Measurements from ENCODE around the gene RAPGEF3.

Gene RAPGEF3, protein sequence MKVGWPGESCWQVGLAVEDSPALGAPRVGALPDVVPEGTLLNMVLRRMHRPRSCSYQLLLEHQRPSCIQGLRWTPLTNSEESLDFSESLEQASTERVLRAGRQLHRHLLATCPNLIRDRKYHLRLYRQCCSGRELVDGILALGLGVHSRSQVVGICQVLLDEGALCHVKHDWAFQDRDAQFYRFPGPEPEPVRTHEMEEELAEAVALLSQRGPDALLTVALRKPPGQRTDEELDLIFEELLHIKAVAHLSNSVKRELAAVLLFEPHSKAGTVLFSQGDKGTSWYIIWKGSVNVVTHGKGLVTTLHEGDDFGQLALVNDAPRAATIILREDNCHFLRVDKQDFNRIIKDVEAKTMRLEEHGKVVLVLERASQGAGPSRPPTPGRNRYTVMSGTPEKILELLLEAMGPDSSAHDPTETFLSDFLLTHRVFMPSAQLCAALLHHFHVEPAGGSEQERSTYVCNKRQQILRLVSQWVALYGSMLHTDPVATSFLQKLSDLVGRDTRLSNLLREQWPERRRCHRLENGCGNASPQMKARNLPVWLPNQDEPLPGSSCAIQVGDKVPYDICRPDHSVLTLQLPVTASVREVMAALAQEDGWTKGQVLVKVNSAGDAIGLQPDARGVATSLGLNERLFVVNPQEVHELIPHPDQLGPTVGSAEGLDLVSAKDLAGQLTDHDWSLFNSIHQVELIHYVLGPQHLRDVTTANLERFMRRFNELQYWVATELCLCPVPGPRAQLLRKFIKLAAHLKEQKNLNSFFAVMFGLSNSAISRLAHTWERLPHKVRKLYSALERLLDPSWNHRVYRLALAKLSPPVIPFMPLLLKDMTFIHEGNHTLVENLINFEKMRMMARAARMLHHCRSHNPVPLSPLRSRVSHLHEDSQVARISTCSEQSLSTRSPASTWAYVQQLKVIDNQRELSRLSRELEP

DNA sequence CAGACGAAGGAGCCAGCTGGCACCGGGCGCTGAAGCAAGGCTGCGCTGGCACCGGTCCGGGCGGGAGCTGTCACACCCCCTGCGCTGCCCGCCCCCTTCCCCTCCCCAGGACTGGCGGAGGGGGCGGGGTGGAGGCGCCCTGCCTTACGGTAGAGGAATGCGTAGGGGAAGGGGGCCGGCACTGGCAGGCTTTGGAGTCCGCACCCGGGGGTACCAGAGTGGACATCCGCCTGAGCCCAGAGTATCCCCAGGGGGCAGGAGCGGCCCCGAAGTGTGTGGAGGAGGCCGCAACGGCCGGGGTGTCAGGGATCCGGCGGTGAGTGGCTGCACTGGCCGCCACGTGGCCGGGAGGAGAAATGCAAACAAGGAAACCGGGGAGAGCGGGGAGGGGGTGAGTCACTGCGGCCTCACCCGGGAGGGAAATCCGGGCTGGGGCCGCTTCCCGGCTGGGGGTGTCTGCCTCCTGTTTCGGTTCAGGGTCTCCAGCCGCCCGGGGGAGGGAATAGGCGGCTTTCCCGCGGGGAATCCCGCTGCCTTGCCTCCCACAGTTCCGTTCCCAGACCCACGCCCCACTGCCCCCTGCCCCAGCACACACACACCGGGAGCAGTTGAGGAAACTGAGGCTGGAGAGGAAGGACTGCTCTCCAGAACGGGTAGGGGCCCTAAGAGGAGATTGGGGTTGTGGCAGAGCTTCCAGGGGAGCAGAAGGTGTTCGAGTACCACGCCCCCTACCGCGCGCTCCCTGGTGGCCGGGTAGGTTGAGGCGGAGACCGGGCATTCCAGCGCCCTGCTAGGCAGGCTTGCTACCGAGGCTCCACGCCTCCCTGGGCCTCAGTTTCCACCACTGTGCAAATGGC is at the start of gene RAPGEF3:
RAPGEF3 (minus strand) TSS at position 47 of the 857 bp plus-strand sequence. CDS start 324 bp downstream, outside the sequence.
- peak; percentile 95 for DNase-seq (ENCODE audit: low spot score)

DNA sequence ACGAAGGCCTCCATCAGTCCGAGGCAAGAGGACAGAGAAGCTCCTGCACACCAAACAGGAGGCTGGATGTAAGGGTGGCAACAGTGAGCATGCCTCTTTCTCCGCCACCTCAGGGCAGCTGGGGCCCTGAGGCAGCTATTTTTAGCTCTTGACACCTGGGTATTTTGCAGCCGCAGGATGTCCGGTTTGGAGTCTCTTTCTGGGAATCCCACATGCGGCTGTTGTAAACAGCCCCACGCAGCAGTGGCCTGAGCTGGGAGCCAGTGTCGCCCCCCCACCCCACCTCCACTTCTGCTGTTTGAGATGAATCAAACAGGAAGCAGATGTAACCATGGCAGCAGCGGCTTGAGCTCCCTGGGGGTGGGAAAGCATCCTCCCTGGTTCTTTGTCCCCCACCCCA is 49.4 kb upstream of the RAPGEF3 start:
- no peak for DNase-seq (ENCODE audit: low spot score)

DNA sequence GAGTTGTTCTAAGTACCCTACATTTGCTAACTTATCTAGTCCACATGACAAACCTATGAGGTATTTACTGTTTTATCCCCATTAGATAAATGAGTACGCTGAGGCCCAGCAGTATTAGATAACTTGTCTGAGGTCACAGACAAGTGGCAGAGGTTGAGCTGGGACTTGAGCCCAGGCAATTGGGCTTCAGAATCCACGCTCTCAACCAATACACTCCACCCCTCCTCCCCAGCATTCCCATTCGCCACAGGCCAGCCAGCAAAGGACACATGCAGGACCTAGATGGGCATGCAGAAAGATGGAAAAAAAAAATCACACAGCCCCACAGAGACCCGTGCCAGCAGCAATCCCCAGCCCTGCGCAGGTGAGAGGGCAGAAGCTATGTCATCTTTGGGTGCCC is 48.7 kb upstream of the RAPGEF3 start:
- DNase-seq (ENCODE audit: low spot score), result no peak

GRCh38 chr12:47805417-47805816 is 46.7 kb upstream of the RAPGEF3 start:
- peak; percentile 54 for DNase-seq (ENCODE audit: low spot score)

DNA sequence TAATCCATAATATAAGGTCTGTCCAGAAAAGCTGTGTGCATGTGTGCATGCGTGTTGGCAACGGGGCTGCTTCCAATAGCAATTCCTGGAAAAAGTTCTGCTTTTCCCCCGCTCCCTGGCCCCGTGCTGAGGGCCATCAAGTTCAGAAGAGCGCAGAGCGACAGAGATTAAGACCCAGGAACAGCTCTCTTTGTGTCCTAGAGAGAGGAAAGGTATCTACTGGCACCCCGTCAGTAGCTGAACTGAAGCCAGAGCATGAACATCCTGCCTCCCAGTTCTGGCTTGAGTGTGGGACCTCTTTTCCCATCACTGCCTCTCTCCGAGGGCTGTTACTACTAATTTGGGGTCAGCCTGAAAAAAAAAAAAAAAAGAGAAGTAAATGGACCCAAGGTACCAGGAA is 45.5 kb upstream of the RAPGEF3 start:
- DNase-seq (ENCODE audit: low spot score), result no peak

GRCh38 chr12:47803191-47803875 is 44.7 kb upstream of the RAPGEF3 start:
- DNase-seq (ENCODE audit: low spot score), result no peak

- no peak for DNase-seq (ENCODE audit: low spot score)
These were observed 43.6 kb upstream of the RAPGEF3 start for GRCh38 chr12:47802312-47802711.

- no peak for DNase-seq (ENCODE audit: low spot score)
These were observed 43.2 kb upstream of the RAPGEF3 start for GRCh38 chr12:47801904-47802246.

DNA sequence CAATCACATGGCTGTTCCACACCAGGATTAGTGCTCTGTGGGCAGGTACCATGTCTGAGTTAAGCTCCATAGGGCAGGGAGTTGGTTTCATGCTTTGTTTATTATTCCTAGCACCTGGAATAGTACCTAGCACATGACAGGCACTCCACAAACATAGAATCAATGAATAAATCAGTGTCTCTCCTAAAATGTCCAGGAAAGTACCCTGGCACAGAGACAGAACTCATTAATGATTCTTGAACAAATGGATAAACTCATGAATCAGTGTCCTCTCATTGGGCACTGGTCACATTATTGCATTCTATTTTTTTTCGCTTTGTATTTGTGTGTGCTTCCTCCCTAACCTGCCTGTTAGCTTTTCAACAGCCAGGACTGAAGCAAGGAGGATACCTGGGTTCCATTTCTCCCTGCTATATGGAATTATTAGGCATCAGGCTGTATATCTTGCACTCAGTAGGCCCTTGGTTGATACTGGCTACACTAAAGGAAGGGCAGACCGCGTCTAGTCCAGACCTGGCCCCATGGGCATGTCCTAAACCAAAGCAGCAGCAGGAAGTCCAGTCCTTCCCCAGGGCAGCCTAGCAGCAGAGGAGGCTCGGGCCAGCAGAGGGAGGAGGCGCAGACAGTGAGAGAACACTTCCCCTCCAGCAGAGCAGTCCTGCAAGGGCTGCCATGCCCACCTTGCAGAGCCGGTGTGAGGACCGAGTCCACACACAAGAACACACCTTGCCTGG is 42.7 kb upstream of the RAPGEF3 start:
- no peak for DNase-seq (ENCODE audit: low spot score)

GRCh38 chr12:47800582-47800981 is 41.9 kb upstream of the RAPGEF3 start:
- DNase-seq (ENCODE audit: low spot score), result no peak

DNA sequence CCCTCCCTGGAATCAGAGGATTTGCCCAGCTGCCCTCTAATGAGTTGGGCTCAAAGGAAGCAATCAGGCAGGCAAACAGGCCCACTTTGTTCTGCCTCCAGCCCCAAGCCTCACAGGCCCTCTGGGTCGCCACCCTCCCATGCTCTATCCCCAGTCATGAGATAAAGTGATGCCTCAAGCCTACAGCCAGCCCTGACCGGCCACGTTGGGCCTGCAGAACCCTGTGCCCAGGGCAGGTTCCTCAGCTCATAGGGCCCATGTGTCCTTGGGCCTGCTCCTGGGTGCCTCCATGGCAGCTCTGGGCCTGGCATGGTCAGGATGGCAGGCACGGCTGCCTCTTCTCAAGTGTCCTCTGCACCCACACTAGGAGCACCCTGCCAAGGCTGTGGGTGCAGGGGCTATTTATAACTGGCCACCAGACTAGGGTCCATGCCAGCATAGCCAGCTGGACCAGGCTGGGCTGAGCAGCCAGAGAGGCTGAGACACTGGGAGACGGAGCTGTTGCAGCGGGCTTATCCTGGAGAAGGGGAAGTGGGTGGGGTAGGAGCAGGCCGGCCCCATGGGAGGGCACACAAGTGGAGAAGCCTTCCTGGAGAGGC is 40.8 kb upstream of the RAPGEF3 start:
- no peak for DNase-seq (ENCODE audit: low spot score)

DNA sequence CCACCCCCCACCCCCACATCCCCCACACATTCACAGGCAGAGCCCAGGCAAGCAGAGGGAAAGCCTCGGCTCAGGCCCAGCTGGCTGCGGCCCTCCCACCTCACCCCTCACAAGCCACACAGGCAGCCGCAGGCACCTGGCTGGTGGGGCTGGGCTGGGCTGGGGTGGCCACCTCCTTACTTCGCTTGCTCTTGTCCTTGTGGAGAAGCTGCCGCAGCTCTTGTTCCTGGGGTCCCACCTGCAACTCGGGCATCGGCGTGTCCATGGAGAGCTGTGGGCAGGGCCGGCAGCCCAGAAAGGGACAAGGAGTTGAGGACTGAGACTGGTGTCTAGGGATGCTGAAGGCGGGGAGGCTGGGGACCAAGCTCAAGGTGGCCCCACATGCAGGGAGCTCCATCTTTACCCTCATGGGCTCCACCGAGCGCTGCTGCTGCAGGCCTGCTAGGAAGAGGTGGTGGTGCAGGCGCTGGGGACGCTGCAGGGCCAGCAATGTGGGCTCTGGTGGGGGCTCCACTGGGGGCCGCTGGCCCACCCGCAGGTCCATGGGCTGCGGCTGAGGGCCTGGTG is 39.8 kb upstream of the RAPGEF3 start:
- no peak for DNase-seq (ENCODE audit: low spot score)

GRCh38 chr12:47797441-47797840 is 38.8 kb upstream of the RAPGEF3 start:
- DNase-seq (ENCODE audit: low spot score), result no peak

GRCh38 chr12:47795814-47796411 is 37.2 kb upstream of the RAPGEF3 start:
- no peak for DNase-seq (ENCODE audit: low spot score)

GRCh38 chr12:47795121-47795813 is 36.6 kb upstream of the RAPGEF3 start:
- no peak for DNase-seq (ENCODE audit: low spot score)

DNA sequence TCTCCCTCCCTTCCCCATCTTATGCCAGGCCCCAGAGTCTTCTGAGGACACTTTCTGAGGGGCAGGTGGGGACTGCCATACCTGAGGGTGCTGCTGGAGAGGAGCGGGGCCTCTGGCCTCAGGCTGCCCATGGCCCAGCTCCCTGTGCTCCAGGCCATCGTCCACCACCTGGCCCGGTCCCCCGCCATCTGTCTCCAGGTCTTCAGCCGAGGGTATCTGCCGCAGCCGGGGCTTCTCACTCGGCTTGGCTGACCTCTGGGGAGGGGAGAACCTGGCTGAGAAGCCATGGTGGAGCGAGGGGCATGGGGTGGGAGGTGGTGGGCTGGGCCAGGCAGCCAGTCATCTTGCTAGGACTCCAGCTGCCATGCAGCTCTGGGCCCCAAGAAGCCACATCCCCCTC is 36.0 kb upstream of the RAPGEF3 start:
- no peak for DNase-seq (ENCODE audit: low spot score)

GRCh38 chr12:47793015-47793681 is 34.5 kb upstream of the RAPGEF3 start:
- no peak for DNase-seq (ENCODE audit: low spot score)

DNA sequence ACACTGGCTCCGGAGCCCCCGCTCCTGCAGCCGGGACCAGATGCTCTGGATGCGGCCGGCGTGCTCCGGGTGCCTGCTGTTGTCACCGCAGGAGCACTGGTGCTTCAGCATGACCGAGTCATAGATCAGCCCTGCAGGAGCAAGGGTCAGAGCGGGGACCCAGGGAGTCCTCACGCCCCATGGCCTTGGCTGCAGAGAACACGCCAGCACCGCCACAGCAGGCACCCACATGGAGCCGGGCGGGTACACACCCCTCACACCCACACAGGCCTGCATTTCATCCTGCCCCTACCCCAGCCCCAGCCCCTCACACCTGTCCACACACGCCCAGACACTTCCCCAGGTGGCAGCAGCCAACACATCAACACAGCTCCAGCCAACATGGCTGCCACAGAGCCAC is 33.2 kb upstream of the RAPGEF3 start:
- DNase-seq (ENCODE audit: low spot score), result no peak

DNA sequence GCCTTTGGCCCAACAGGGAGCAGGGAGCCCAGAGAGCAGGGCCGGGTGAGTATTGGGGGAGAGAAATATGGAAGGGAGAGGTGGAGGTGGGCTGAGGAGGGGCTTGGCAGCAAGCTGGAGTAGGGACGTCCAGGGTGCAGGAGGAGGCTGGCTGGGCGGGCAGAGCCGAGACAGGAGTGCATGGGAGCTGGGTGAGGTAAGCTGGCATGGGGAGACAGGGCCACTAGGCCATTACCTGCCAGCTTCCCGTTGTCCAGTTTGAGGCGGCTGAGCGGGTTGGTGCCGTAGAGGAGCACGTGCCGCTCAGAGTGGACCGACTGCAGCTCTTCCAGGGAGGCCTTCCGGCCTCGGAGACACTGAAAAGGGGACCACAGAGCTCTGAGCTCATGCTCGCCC is 32.7 kb upstream of the RAPGEF3 start:
- DNase-seq (ENCODE audit: low spot score), result no peak
